HG03108 (cell line): Measurements from ENCODE around the gene EDN3.

ENCODE experiments used
- ATAC-seq: cut with Tn5 transposase; IDR thresholded peaks from one replicate; pipeline ENCODE4 v1.9.1; 2021; ENCODE audit warnings: moderate library complexity; ENCODE audit not compliant: unreplicated experiment

Gene EDN3

GRCh38 chr20:59307270-59307669 lies 6.9 kb downstream of the EDN3 start:
- no peak for ATAC-seq

DNA sequence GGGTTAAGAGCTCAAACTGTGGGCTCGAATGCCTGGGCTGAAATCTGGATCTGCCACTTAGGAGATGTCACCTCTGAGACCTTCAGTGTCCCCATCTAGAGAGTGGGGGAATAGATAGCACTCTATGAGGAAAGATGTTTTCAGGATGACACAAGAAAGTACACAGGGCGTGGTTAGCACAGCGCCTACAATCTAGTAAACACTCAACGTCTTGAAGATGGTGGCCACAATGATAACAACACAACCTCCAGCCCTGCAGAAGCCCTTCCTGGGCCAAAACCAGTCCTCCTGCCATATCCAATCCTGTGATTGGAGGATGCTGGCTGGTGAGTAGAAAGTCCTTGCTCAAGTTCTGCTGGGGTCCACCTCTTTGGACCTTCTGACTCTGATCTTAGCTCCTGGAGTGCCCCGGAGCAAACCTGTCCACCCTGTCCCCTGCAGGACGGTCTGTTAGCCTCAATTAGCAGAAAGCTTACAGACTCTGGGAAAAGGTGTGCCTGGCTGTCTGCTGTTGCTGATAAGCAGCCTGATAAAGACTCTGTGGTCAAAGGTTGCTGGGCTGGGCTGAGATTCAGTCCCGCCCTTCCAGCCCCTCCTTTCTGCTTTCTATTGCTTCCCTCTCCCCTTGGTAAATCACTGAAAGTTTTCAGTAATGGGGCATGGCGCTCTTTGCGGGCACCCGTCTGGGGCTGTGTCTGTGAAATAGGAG lies 8.2 kb downstream of the EDN3 start:
- no peak for ATAC-seq

- ATAC-seq, result no peak
Measured at GRCh38 chr20:59309218-59309617, 8.8 kb downstream of the EDN3 start.

GRCh38 chr20:59314997-59315396 lies 14.6 kb downstream of the EDN3 start:
- ATAC-seq, result no peak

DNA sequence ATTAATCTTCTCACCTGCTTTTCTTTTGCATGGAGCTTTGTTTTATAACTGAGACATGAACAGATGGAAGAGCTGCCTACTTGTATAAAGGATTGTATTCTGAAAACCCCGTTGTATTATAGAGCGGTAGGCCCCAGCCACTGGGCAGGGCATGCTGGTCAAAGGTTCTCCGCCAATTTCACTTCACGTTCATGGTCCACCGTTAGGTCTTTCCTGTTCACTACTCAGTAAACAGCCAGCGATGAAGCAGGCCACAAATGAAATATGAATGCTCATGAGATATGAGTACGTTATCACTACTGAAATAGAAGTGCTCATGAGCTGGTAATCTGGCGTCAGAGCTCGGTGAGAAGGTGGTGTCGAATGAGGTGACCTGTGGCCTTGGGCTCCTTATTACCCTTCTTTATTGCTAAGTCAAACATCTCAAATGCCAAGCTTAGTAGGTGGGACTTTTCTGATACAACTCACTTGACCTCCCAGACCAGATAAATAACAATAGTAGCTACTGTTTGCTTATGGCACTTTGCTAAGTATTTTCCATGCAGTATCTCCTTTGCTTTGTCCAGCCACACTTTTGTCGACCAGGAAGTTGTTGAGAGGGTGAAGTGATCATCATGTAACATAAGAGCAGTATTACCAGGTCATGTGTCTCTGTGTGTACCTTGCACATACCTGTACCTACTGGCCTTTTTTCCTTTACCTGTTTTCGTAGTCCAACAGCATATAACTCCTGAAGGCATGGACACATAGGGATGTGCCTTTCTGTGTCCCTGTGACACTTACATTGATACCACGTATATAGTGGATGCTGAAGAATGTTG lies 16.7 kb downstream of the EDN3 start:
- no peak for ATAC-seq

DNA sequence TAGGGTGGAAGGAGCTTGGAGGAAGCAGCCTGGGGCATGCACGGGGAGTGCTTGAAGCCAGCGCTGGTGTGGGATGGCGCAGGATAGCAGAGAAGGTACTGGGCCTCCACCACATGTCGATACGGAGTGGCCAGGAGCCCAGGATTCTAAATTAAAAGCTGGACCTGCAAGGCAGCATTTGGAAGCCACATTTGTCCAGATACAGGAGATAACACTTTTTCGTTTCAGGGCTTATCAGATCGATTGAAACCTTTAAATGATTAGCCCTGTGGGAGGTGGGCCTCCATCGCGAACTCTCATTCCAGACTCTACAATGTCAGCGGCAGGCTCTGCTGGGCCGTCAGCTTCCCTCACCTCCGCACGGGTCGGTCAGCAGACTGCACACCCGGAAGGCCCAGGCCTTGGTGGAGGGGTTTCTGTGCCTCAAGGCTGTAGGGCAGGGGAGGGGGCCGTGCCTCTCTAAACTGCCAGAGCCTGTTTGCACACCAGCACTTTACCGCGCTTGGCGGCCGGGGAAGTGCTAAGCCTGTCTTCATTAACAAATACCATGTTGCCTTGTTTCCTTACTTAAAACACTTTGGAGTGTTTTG lies 17.9 kb downstream of the EDN3 start:
- ATAC-seq, result no peak

GRCh38 chr20:59318803-59319202 lies 18.4 kb downstream of the EDN3 start:
- no peak for ATAC-seq

GRCh38 chr20:59320426-59320825 lies 20.0 kb downstream of the EDN3 start:
- no peak for ATAC-seq

DNA sequence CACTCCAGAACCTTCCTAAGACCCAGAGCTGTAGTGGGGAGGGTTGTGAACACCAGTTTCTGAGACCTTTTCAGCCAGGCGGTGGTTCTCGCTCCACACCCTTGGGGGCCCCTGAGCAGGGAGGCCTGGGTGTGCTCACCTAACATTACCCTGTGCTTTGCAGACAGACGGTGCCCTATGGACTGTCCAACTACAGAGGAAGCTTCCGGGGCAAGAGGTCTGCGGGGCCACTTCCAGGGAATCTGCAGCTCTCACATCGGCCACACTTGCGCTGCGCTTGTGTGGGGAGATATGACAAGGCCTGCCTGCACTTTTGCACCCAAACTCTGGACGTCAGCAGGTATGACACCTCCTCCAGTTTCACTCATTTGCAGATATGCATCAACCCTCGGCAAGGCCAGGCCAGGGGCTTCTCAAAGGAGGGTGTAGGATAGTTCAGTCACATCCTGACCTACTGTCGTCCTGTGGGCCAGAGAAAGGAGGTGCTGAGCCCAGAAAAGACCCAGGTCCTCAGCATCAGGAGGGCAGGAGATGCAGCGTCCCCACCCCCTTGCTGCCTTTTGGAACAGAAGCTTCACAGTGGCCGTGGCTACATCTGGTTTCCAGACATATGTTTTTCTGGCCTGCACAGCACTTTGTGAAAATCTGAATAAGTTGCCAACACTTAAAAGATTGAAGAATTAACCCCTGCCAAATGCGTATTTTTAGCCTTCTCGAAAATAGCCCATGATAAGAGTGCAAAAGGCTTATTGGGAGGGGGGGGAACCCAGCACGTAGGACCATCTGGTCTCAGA lies 20.6 kb downstream of the EDN3 start:
- ATAC-seq, result no peak

DNA sequence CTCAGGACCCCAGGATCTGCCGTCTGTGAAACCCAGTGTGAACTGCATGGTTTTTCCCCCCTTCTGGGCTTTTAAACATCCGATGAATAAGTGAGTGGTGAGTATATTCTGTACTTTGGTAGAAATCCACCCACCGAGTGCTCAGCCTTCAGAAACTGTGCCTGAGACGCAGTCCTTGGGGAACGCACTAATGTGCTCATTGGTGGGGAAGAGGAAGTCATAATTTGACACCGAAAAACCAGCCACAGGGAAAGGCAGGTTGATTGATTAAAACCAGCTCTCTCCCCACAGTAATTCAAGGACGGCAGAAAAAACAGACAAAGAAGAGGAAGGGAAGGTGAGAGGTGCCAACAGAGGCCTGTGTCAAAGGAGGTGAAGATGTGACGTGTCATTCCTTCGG lies 21.7 kb downstream of the EDN3 start:
- ATAC-seq, result no peak

DNA sequence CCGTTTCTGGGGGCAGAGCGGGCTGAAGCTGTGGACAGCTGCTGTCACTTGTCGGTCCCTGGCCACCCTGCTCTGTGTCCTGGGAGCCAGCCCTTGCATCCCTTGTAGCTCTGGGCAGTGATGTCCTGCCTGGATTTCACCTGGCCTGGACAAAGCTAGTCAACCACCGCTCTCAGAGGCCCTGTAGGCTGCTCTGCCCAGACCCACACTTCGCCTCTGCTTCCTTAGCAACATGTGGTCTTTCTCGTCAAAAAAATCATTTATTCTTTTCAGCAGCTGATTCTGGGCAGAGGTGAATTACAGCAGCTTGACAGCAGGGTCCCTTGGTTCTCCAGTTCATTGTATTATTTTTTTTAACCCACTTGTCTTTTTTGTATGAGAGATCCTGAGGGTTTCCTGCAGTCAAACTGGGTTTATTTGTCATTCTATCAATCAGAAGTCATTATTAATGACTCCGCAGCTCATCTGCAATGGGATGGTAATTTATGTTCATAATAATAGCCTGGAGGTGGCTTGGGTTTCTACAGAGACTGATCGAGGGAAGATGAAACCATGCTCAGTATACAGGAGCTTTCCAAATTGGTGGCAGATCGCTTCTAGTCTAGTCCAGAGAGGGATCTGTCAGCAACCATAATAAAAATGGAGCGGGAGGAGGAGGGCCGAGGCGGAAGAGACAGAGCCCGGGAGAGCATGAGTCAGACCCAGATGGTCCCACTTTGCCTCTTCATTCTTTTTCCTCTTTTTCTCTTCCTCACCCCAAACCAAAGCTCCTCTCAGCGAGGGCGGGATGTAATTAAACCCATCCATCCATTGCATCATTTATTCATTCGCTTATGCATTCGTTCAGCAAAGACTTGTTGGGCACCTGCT lies 22.4 kb downstream of the EDN3 start:
- no peak for ATAC-seq

GRCh38 chr20:59323731-59324130 lies 23.3 kb downstream of the EDN3 start:
- ATAC-seq, result no peak

GRCh38 chr20:59324521-59325141 lies 24.2 kb downstream of the EDN3 start:
- no peak for ATAC-seq

- ATAC-seq, result no peak
Measured at GRCh38 chr20:59325142-59325523, 24.7 kb downstream of the EDN3 start.

DNA sequence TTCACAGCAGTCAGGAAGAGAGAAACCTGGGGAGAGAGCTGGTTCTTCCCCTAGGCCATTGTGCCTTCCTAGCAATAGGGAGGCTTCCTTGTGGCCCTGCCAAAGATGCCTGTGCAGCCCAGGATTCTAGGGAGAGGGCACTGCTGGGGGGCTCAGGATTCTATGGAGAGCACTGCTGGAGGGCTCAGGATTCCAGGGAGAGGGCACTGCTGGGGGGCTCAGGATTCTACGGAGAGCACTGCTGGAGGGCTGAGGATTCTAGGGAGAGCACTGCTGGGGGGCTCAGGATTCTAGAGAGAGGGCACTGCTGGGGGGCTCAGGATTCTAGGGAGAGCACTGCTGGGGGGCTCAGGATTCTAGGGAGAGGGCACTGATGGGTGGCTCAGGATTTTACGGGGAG lies 25.8 kb downstream of the EDN3 start:
- ATAC-seq, result no peak

DNA sequence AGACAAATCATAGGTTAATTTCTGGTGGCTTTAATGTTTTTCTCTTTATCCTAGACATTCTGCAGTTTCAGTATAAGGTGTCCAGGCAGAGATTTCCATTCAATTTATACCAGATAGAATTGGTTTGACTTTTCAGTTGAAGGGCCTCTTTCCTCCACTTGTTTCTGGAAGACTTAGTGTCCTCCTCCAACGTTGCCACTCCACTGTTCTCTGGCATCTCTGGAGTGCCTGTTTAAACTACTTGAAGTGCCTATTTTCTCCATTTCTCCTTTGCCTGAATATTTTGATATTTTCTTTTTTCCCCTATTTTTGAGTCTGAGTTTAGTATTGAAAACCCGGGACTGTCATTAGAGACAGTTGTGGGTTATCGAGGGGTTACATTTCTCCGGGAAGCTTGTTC lies 27.7 kb downstream of the EDN3 start:
- ATAC-seq, result no peak

GRCh38 chr20:59331721-59332329 lies 31.4 kb downstream of the EDN3 start:
- ATAC-seq, result no peak

- no peak for ATAC-seq
Measured at GRCh38 chr20:59333260-59333845, 32.9 kb downstream of the EDN3 start.

DNA sequence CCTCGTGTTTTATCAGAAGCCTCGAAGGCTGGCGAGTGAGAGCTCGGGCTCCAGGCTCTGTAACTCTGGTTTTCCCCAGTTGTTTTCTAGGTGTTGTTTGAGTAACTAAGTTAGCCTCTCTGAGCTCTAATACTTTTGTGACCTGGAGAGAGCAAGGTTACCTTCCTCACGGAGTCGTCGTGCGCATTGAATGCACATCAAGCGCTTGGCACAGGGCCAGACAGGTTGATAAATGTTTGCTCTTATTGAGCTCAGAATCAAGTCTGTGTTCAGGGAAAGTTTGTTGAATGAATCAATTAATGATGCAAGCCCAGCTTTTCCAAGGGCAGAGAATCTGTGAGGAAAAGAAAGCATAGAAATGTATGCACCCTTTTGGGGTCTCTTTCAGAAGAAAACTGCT lies 33.5 kb downstream of the EDN3 start:
- no peak for ATAC-seq
